ENCODE measurements around the gene ZSWIM2. TPM values are rescaled to one million over a fixed set of nuclear protein-coding genes. Genes with fewer than 3 reads are reported as not detected.

Gene ZSWIM2
- total RNA-seq, 1 experiment from 2014 or later: not detected

GRCh38 chr2:186868344-186868743, 19.4 kb upstream of the ZSWIM2 start:
- H3K4me1 Mint-ChIP-seq (ENCODE audit: low read depth, unreplicated experiment): no peaks in the 10 kb centered on the region
- H3K4me3 Mint-ChIP-seq (ENCODE audit: unreplicated experiment): no peak overlapping the region
- peaks cover 12% of the 10 kb centered on the region for H3K27me3 Mint-ChIP-seq (ENCODE audit: insufficient read depth, unreplicated experiment)
- ChIA-PET POLR2A (no interaction called here), CTCF (no interaction called here)
- intact Hi-C loops (cut with micrococcal nuclease; ENCODE audit: unreplicated experiment): loop anchor here (10.0 kb wide), 1 partner anchor 976 kb away; no protein-coding TSS in a partner anchor
- H3K9me3 ChIP-seq: no peaks in the 10 kb centered on the region
- DNase-seq: no peak
- no peak overlapping the region for H3K4me3 ChIP-seq (ENCODE audit: low read depth, low read length)
- BruUV-seq (replicated peaks): no TSS peak
- H3K36me3 Mint-ChIP-seq (ENCODE audit: insufficient read depth, unreplicated experiment): no peaks in the 10 kb centered on the region
- H3K27ac Mint-ChIP-seq (ENCODE audit: unreplicated experiment): no peak overlapping the region
- H3K27me3 ChIP-seq (replicated peaks; ENCODE audit: control insufficient read depth, insufficient read depth, low read length): no peaks in the 10 kb centered on the region
- H3K9me3 Mint-ChIP-seq (ENCODE audit: unreplicated experiment): no peaks in the 10 kb centered on the region
- TF ChIP-seq CTCF (IDR thresholded peaks at IDR 0.05; ENCODE audit: insufficient read depth in 1 of 2, low read depth in 1 of 2, low read length in 1 of 2, severe bottlenecking in 1 of 2, unreplicated experiment in 1 of 2): no peak
- no peaks in the 10 kb centered on the region for H3K36me3 ChIP-seq (ENCODE audit: control insufficient read depth, insufficient read depth, low read length)
- H3K4me1 ChIP-seq: no peaks in the 10 kb centered on the region

GRCh38 chr2:186862869-186863709, 14.1 kb upstream of the ZSWIM2 start:
- Histone ChIP-seq H3K4me3 (ENCODE audit: low read depth, low read length) (no peak overlapping the region), H3K9me3 (no peaks in the 10 kb centered on the region), H3K27me3 (replicated peaks; ENCODE audit: control insufficient read depth, insufficient read depth, low read length) (no peaks in the 10 kb centered on the region), H3K4me1 (no peaks in the 10 kb centered on the region), H3K36me3 (ENCODE audit: control insufficient read depth, insufficient read depth, low read length) (no peaks in the 10 kb centered on the region)
- Mint-ChIP-seq H3K27me3 (ENCODE audit: insufficient read depth, unreplicated experiment) (peaks cover 8% of the 10 kb centered on the region), H3K4me3 (ENCODE audit: unreplicated experiment) (no peak overlapping the region), H3K4me1 (ENCODE audit: low read depth, unreplicated experiment) (no peaks in the 10 kb centered on the region), H3K9me3 (ENCODE audit: unreplicated experiment) (no peaks in the 10 kb centered on the region), H3K27ac (ENCODE audit: unreplicated experiment) (no peak overlapping the region), H3K36me3 (ENCODE audit: insufficient read depth, unreplicated experiment) (no peaks in the 10 kb centered on the region)
- intact Hi-C loops (cut with micrococcal nuclease; ENCODE audit: unreplicated experiment): loop anchor here (1.0 to 10.0 kb wide), 3 partner anchors 585 to 982 kb away; partner anchors contain the start of gene CALCRL
- POLR2A ChIA-PET: no interaction called here
- BruUV-seq (replicated peaks): no TSS peak
- peak; percentile 54 to 73 for TF ChIP-seq CTCF (IDR thresholded peaks at IDR 0.05; ENCODE audit: insufficient read depth in 1 of 2, low read depth in 1 of 2, low read length in 1 of 2, severe bottlenecking in 1 of 2, unreplicated experiment in 1 of 2)
- CTCF ChIA-PET: interaction anchor here (0.6 to 1.3 kb wide), 4 partner anchors 10 to 585 kb away, joined by 3 to 8 read pairs (median 4); partner anchors contain the start of gene CALCRL
- peak in 1 of 2 experiments; percentile 24 for DNase-seq

- ChIA-PET POLR2A (no interaction called here), CTCF (no interaction called here)
- Mint-ChIP-seq H3K27ac (ENCODE audit: unreplicated experiment) (no peak overlapping the region), H3K9me3 (ENCODE audit: unreplicated experiment) (no peaks in the 10 kb centered on the region), H3K27me3 (ENCODE audit: insufficient read depth, unreplicated experiment) (peaks cover 3% of the 10 kb centered on the region), H3K36me3 (ENCODE audit: insufficient read depth, unreplicated experiment) (no peaks in the 10 kb centered on the region), H3K4me1 (ENCODE audit: low read depth, unreplicated experiment) (no peaks in the 10 kb centered on the region), H3K4me3 (ENCODE audit: unreplicated experiment) (no peak overlapping the region)
- no TSS peak for BruUV-seq (replicated peaks)
- no peak for DNase-seq
- no peak for TF ChIP-seq CTCF (IDR thresholded peaks at IDR 0.05; ENCODE audit: insufficient read depth in 1 of 2, low read depth in 1 of 2, low read length in 1 of 2, severe bottlenecking in 1 of 2, unreplicated experiment in 1 of 2)
- no peaks in the 10 kb centered on the region for H3K36me3 ChIP-seq (ENCODE audit: control insufficient read depth, insufficient read depth, low read length)
- no peaks in the 10 kb centered on the region for H3K27me3 ChIP-seq (replicated peaks; ENCODE audit: control insufficient read depth, insufficient read depth, low read length)
- intact Hi-C loops (cut with micrococcal nuclease; ENCODE audit: unreplicated experiment): no loop called here
- no peak overlapping the region for H3K4me3 ChIP-seq (ENCODE audit: low read depth, low read length)
- no peaks in the 10 kb centered on the region for H3K4me1 ChIP-seq
- no peaks in the 10 kb centered on the region for H3K9me3 ChIP-seq
Measured at GRCh38 chr2:186855216-186855615, 6.2 kb upstream of the ZSWIM2 start.
